ENCODE measurements around the gene TUBGCP6.

DNA sequence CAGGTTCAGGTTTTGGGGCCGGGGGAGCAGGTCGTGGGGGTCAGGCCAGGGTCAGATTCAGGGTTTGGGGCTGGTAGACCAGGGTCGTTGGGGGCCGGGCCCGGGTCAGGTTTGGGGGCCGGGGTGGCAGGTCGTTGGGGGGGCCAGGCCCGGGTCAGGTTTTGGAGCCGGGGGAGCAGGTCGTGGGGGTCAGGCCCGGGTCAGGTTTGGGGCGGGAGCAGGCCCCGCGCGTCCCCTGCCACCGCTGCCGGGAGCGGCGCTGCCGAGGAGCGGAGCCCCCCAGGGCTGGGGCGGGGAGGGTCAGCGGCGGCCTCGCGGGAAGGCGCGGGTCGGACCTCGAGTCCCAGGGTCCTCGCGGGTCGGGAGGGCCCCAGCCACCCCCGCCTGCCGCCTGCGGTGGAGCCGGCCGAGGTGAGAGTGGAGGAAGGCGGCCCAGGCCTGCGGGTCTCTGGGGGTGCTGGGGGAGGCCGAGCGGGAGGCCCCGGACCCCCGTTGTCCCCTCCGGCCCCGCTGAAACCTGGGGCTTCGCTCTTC lies 58.6 kb downstream of the TUBGCP6 start:
- TF ChIP-seq, protein P1, sequence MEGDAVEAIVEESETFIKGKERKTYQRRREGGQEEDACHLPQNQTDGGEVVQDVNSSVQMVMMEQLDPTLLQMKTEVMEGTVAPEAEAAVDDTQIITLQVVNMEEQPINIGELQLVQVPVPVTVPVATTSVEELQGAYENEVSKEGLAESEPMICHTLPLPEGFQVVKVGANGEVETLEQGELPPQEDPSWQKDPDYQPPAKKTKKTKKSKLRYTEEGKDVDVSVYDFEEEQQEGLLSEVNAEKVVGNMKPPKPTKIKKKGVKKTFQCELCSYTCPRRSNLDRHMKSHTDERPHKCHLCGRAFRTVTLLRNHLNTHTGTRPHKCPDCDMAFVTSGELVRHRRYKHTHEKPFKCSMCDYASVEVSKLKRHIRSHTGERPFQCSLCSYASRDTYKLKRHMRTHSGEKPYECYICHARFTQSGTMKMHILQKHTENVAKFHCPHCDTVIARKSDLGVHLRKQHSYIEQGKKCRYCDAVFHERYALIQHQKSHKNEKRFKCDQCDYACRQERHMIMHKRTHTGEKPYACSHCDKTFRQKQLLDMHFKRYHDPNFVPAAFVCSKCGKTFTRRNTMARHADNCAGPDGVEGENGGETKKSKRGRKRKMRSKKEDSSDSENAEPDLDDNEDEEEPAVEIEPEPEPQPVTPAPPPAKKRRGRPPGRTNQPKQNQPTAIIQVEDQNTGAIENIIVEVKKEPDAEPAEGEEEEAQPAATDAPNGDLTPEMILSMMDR (IDR thresholded peaks at IDR 0.05), result no peak
- no peak for TF ChIP-seq POLR2A (IDR thresholded peaks at IDR 0.05)

Measured in esophagus squamous epithelium (tissue), 4 donors.